H1 (cell line): ENCODE measurements around the gene NRSN2. TPM values are rescaled to one million over a fixed set of nuclear protein-coding genes. Genes with fewer than 3 reads are reported as not detected.

ENCODE experiments used
- ATF2 ChIP-seq: IDR thresholded peaks from 2 replicates; pipeline ENCODE4 v1.6.1; 2012; ENCODE audit warnings: low read length, inconsistent platforms
- CHD7 ChIP-seq: fragments of 300-600 bp; sonication (generic); IDR thresholded peaks from 2 replicates; pipeline ENCODE4 v1.7.1; 2012; ENCODE audit warnings: low read length, moderate library complexity, mild to moderate bottlenecking, inconsistent platforms; ENCODE audit not compliant: insufficient replicate concordance
- CTCF ChIP-seq, 3 experiments: IDR thresholded peaks; 1 replicate in 2 of 3; 2 replicates in 1 of 3; pipeline versions ENCODE4 v1.5.1 to v1.6.1; 2011; ENCODE audit warnings: low read length in 3 of 3, mild to moderate bottlenecking in 3 of 3, inconsistent platforms in 2 of 3, low read depth in 1 of 3, moderate library complexity in 1 of 3; ENCODE audit not compliant: insufficient read depth in 1 of 3; ENCODE audit errors: control extremely low read depth in 1 of 3
- KDM5A ChIP-seq: fragments of 200-600 bp; IDR thresholded peaks from 2 replicates; pipeline ENCODE4 v1.7.1; 2012; ENCODE audit warnings: mild to moderate bottlenecking, low read length, inconsistent platforms, mixed read lengths
- SIRT6 ChIP-seq: IDR thresholded peaks from one replicate; pipeline ENCODE4 v1.7.1; 2012; ENCODE audit warnings: low read length, inconsistent platforms
- SRF ChIP-seq: IDR thresholded peaks from 2 replicates; pipeline ENCODE4 v1.6.1; 2011; ENCODE audit warnings: mild to moderate bottlenecking, low read depth, low read length, moderate library complexity
- polyA plus RNA-seq, 7 experiments: library from polyadenylated mRNA; depleted of rRNA in 3 of 7; stranded (reverse) in 5 of 7; unstranded in 2 of 7; fragments of >200 nt in 5 of 7; fragments of 200-250 nt in 2 of 7; gene quantifications; 1 replicate in 5 of 7; 2 replicates in 1 of 7; 4 replicates in 1 of 7; pipeline versions ENCODE4 v1.2.1 to v1.2.3, GENCODE V29; 2011 to 2013; ENCODE audit warnings: missing spikeins in 2 of 7, mixed read lengths in 2 of 7
- total RNA-seq: library from RNA; stranded (reverse); fragmentation: NEBNext Ultra II Directional; extraction: Animal tissue kit (Norgen Biotek cat#: 25700); gene quantifications from 2 replicates; pipeline ENCODE4 v1.2.1, GENCODE V29; 2021

NRSN2 gene
- total and polyA plus RNA-seq, 2 of the 8 experiments (the other 6 are each of a cell fraction or from before 2014, with no cell fraction given): 19.4 to 33.3 TPM

- TF ChIP-seq SIRT6: no peak
- TF ChIP-seq CTCF (IDR thresholded peaks at IDR 0.05; ENCODE audit: control extremely low read depth in 1 of 3, insufficient read depth in 1 of 3, low read depth in 1 of 3, low read length in 3 of 3): no peak
- no peak for TF ChIP-seq KDM5A
- TF ChIP-seq SRF: no peak
- no peak for TF ChIP-seq CHD7
- TF ChIP-seq ATF2: no peak
Measured at GRCh38 chr20:363319-364078, 16.6 kb downstream of the NRSN2 start (continued).
